NCI-H2171 (cell line): ENCODE data around the gene NAXE.
"Not testable (repeated sequence)": the region's sequence is repeated elsewhere in the genome, so short reads cannot be mapped to it uniquely, and the experiment has no call there.

Experiments
- DNase-seq: peaks from one replicate; lab custom pipeline; 2025; lab: John Stamatoyannopoulos, UW

NAXE gene

DNA sequence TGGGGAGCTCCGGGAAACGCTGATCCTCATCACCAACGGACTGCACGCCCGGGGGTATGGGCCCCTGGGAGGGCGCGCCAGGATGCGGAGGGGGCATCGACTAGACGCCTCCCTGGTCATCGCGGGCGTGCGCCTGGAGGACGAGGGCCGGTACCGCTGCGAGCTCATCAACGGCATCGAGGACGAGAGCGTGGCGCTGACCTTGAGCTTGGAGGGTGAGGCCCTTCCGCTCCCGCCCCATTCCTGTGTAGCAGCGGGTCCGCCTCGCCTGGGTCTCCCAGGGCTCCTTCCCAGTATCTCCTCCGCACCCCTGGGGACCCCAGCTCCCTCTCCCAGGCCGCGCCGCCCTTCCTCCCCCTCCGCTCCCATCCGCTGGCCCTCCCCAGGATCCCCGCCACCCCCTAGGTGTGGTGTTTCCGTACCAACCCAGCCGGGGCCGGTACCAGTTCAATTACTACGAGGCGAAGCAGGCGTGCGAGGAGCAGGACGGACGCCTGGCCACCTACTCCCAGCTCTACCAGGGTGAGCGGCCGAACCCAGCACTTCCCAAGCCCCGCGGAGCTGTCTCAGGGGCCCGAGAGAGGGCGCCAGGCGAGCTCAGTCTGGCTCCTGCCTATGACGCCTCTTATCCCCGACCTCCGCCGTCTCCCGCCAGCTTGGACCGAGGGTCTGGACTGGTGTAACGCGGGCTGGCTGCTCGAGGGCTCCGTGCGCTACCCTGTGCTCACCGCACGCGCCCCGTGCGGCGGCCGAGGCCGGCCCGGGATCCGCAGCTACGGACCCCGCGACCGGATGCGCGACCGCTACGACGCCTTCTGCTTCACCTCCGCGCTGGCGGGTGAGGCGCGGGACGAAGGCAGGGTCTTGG lies 32.6 kb downstream of the NAXE start:
- no peak for DNase-seq

- no peak for DNase-seq
Measured at GRCh38 chr1:156624814-156625435, 33.3 kb downstream of the NAXE start.

- DNase-seq: no peak
Measured at GRCh38 chr1:156625436-156626078, 34.0 kb downstream of the NAXE start.

GRCh38 chr1:156626079-156626438 lies 34.5 kb downstream of the NAXE start:
- no peak for DNase-seq

GRCh38 chr1:156627313-156627880 lies 35.8 kb downstream of the NAXE start:
- peak; percentile 66 for DNase-seq

DNA sequence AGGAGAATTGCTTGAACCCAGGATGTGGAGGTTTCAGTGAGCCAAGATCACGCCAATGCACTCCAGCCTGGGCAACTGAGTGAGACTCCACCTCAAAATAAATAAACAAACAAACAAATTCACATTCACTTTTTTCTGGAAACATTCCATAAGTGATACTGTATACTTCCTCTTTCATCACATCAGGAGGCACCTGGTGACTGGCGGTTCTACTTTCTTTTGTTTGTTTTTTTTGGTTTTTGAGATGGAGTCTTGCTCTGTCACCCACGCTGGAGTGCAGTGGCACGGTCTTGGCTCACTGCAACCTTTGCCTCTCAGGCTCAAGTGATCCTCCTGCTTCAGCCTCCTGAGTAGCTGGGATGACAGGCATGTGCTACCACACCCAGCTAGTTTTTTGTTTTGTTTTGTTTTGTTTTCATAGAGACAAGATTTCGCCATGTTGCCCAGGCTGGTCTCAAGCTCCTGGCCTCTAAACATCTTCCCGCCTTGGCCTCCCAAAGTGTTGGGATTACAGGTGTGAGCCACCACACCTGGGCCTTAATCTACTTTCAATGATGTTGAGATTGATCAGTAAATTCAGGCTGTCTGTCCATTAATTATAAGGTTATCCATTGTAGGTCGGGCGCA lies 38.4 kb downstream of the NAXE start:
- DNase-seq: no peak

- not testable (repeated sequence) for DNase-seq
Measured at GRCh38 chr1:156631152-156631551, 39.6 kb downstream of the NAXE start.

DNA sequence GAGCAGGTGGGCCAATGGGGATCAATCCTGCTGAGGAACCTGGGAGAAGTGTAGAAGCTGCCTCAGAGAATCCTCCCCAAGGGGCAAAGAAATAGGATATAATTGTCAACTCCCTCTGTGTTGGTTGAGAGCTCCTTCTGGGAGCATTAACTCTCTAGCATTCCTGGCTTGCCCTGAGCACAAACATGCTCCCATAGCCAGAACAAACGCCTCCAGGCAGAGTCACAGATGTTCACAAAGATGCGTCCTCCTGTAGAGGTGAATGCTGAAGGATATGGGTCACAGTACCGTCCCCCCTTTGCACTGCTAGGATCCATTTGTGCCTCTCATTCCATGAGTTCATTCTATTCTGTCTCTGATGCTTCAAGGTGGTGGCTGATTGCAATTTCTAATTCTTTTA lies 40.8 kb downstream of the NAXE start:
- DNase-seq: no peak

DNA sequence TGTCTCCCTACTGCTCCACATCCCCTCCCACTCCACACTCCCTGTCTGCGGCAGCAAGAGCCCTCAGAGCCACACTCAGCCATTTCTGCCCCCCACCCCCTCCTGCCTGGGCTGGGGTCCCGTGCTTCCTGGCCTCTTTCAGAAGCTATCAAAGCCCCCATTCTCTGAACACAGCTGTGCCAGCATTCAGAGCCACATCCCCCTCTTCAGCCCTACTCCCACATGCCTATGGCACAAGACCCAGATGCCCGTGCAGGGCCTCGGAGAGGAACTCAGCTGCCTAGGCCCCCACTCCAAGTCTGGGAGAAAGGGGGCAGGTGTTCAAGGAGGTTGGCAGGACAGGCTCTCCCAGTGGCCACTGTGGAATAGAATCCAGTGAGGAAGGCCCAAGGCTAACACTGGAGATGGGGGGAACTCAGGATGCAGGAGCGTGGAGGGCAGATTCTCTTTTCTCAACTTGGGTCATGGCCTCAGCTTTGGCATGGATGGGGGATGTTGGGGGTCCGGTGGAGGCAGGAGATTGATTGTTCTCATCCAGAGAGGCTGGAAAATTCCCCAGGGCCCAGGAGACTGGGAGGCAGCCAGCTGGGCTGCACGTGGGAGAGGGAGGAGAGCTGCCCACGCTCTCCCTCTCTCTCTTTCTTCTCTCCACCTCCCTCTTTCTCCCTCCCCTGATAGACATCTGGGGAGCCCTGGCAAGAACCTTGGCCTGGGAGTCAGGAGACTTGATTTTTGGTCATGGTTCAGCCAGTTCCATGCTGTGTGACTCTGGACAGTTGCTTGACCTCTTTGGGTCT lies 46.8 kb downstream of the NAXE start:
- no peak for DNase-seq

- DNase-seq: no peak
Measured at GRCh38 chr1:156639601-156640101, 48.1 kb downstream of the NAXE start.

DNA sequence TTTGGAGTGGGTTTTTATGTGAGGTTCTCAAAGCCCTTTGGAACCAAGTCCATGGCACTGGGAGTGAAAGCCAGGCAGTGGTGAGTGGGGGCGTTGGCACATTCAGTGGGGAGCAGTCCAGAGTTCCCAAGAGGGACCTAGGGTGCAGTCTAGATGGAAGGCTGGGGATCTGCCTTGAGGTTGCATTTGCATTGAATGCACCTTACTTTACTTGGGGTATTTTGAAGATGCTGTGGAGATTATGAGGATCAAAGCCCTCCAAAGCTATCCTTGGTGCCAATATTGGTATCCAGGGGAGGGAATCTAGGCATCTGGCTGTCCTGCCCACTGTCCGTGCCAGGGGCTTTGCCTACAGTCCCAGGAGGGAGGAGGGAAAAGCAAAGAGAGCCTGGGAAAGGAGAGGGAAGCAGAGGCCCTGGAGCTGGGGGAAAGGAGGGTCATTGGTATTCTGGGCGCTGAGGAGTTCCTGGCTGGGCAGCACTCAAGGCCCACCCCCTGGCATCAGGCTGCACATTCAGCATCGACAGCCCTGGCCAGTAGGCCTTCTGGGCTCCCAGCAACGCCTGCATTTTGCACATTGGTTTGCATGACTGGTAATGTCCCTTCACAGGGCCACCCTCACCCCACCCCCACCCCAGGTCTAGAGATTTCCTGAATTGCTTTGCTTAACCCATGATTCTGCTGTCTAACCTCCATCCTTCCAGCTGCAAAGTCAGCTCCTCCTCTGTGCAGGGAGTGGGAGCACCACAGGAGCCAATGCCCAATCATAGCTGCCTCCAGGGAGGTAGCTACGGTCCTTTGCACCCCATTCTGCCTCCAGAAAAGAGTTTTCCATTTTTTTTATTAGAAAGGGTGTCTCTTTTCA lies 49.5 kb downstream of the NAXE start:
- DNase-seq: no peak

DNA sequence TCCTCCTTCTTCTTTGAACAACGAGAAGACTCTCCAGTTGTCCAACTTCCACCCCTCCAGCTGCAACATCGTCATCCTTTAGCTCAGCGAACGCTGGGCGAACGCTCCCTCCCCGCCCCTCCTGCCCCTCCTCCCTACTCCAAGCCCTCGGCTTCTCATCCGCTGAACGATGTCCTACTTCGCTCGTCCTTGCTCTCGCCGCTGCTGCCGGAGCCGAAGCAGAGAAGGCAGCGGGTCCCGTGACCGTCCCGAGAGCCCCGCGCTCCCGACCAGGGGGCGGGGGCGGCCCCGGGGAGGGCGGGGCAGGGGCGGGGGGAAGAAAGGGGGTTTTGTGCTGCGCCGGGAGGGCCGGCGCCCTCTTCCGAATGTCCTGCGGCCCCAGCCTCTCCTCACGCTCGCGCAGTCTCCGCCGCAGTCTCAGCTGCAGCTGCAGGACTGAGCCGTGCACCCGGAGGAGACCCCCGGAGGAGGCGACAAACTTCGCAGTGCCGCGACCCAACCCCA lies 50.2 kb downstream of the NAXE start, which contains the start of gene BCAN:
TSS of gene BCAN (plus strand) at position 357 of the 504 bp plus-strand sequence. CDS start 3,938 bp downstream, outside the sequence.
- no peak for DNase-seq

DNA sequence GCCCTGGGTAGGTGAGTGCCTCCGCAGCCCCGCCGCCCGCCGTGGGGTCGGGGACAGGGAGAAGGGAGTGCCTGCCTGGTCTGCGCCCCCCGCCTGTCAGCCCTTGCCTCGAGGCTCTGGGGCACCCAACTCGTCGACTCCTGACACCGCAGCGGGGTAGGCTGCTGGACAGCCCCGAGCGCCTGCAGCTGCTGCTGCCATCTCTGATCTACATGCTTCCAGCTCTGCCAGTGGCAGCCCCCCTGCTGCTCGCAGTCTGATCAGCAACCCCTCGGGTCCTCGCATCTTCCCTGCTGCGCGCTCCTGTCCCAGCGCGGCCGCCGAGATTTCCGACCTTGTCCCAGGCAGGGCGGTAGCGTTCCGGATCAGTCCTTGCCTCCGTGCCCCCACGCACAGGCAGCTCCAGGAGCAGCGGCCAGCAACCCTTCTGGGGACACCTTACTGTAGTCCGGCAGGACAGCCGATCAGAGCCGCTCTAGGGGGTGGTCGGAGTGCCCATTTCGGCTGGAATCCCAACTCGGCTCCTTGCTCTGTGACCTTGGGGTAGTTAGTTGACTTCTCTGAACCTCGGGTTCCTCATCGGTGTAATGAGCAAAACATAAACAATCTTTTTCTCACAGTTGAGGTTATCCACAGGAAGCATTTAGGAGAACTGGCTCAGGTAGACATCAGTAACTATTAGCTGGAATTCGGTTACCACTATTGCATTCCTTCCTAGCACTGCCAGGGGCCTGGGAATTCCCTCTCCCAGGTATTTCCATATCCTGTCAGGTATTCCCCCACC lies 50.9 kb downstream of the NAXE start:
- no peak for DNase-seq

DNA sequence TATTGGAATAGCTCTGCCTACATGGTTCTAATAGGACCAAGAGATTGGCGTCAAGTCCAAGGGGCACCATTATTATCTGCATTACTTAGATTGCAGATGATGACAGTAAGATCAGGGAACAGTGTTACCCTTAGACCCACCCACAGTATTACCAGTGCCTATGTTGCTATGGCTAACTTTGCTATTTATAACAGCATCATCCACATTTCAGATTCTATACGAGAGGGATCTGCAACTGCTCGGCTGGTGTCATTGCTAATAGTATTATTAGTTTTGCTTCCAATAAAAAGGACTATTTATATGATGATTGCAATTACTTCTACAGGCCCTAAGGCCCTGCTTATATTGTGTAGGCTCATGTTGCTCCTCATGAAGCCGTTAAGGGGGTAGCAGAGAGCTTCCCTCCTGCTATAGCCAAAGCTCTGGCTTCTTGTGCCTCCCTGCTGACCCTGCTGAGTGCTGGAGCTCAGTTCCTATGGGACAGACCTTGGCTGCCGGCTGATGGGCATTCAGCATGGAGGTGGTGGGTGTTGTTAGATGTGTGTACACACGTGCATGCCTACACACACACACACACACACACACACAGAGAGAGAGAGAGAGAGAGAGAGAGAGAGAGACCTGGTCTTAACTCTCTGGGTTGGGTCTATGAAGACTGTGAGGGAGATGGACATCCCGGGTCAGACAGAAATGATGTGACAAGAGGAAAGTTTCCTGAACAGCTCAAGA lies 51.6 kb downstream of the NAXE start:
- no peak for DNase-seq

GRCh38 chr1:156643778-156644092 lies 52.2 kb downstream of the NAXE start:
- DNase-seq: no peak
